Calu3 (cell line): ENCODE results near the gene CLEC18C. TPM values are rescaled to one million over a fixed set of nuclear protein-coding genes. Genes with fewer than 3 reads are reported as not detected.
"Not testable (repeated sequence)": the region's sequence is repeated elsewhere in the genome, so short reads cannot be mapped to it uniquely, and the experiment has no call there.

ENCODE experiments used
- BruUV-seq: library from RNA; stranded (reverse); fragments of 400-500 nt; replicated peaks from 2 replicates; lab custom pipeline; 2021; lab: Mats Ljungman, UMichigan
- CTCF ChIA-PET: fragments of 300-600 bp; sonication (Branson Sonifier 250); formaldehyde crosslinking; loops from one replicate; lab custom pipeline; 2022; ENCODE audit warnings: antibody characterized with exemption; lab: Charles Lee
- DNase-seq: peaks from one replicate; pipeline ENCODE4 v3.0.0; 2022
- H3K27ac Mint-ChIP-seq: one replicate; pipeline ENCODE4 v1.8.0; 2022; ENCODE audit warnings: mixed read lengths; ENCODE audit not compliant: unreplicated experiment
- H3K27me3 Mint-ChIP-seq: one replicate; pipeline ENCODE4 v1.8.0; 2022; ENCODE audit warnings: mixed read lengths; ENCODE audit not compliant: unreplicated experiment
- H3K36me3 Mint-ChIP-seq: one replicate; pipeline ENCODE4 v1.8.0; 2022; ENCODE audit warnings: mild to moderate bottlenecking, moderate library complexity, mixed read lengths; ENCODE audit not compliant: insufficient read depth, unreplicated experiment
- H3K4me1 Mint-ChIP-seq: one replicate; pipeline ENCODE4 v1.8.0; 2022; ENCODE audit warnings: mild to moderate bottlenecking, low read depth, mixed read lengths; ENCODE audit not compliant: unreplicated experiment
- H3K4me3 Mint-ChIP-seq: one replicate; pipeline ENCODE4 v1.8.0; 2022; ENCODE audit warnings: mild to moderate bottlenecking, low read depth, moderate library complexity, mixed read lengths; ENCODE audit not compliant: unreplicated experiment
- H3K9me3 Mint-ChIP-seq: one replicate; pipeline ENCODE4 v1.8.0; 2022; ENCODE audit warnings: low read depth, mixed read lengths; ENCODE audit not compliant: unreplicated experiment
- CTCF ChIP-seq: fragments of 200-600 bp; IDR thresholded peaks from one replicate; pipeline ENCODE4 v1.8.0; 2022; ENCODE audit warnings: antibody characterized with exemption; ENCODE audit not compliant: unreplicated experiment
- intact Hi-C: fragments of 100-400 bp; cut with micrococcal nuclease; formaldehyde crosslinking; loops from one replicate; pipeline ENCODE4 v1.10.0; 2022; ENCODE audit not compliant: unreplicated experiment
- total RNA-seq: library from RNA; stranded (reverse); gene quantifications from 2 replicates; pipeline ENCODE4 v1.2.3, GENCODE V29; 2022

The CLEC18C gene
- total RNA-seq, 1 experiment from 2014 or later: 1.2 TPM

GRCh38 chr16:70147853-70148252 lies 25.7 kb upstream of the CLEC18C start:
- H3K9me3 Mint-ChIP-seq, CTCF ChIA-PET, H3K27me3 Mint-ChIP-seq, H3K4me1 Mint-ChIP-seq, H3K4me3 Mint-ChIP-seq, intact Hi-C loops, DNase-seq, BruUV-seq, H3K27ac Mint-ChIP-seq: not testable (repeated sequence)
- H3K36me3 Mint-ChIP-seq: peaks cover 37% of the 10 kb centered on the region

DNA sequence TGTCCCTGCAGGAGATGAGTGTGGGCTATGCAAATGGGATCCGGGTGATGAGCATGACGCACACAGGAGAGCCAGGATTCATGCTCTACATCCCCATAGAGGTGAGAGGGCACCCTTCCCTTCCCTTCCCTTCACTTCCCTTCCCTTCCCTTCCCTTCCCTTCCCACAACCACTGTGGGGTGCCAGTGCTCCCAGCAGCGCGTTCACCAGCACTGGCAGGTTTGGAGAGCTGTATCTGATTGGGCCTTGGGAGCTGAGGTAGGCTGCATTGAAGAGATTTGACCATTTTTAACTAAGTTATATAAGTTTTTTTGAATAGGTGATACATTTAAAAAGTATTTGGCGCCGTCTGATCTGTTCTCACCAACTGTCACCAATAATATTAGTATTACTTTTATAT lies 25.1 kb upstream of the CLEC18C start:
- H3K27me3 Mint-ChIP-seq, DNase-seq, CTCF ChIA-PET, H3K27ac Mint-ChIP-seq, H3K4me3 Mint-ChIP-seq, BruUV-seq, H3K4me1 Mint-ChIP-seq, intact Hi-C loops, H3K9me3 Mint-ChIP-seq: not testable (repeated sequence)
- peaks cover 36% of the 10 kb centered on the region for H3K36me3 Mint-ChIP-seq

GRCh38 chr16:70149296-70149695 lies 24.3 kb upstream of the CLEC18C start:
- BruUV-seq, H3K4me1 Mint-ChIP-seq, H3K27ac Mint-ChIP-seq, H3K4me3 Mint-ChIP-seq, DNase-seq, H3K27me3 Mint-ChIP-seq, intact Hi-C loops, H3K9me3 Mint-ChIP-seq: not testable (repeated sequence)
- peaks cover 33% of the 10 kb centered on the region for H3K36me3 Mint-ChIP-seq
- CTCF ChIA-PET: interaction anchor here (0.5 kb wide), 1 partner anchor 69 kb away, joined by 3 read pairs; no protein-coding TSS in a partner anchor

GRCh38 chr16:70151391-70151790 lies 22.2 kb upstream of the CLEC18C start:
- CTCF ChIA-PET: no interaction called here
- intact Hi-C loops: no loop called here
- Mint-ChIP-seq H3K9me3 (no peaks in the 10 kb centered on the region), H3K4me1 (no peaks in the 10 kb centered on the region), H3K27ac (no peak overlapping the region), H3K4me3 (no peak overlapping the region), H3K36me3 (peaks cover 40% of the 10 kb centered on the region), H3K27me3 (no peaks in the 10 kb centered on the region)
- BruUV-seq: no TSS peak
- no peak for TF ChIP-seq CTCF
- no peak for DNase-seq

DNA sequence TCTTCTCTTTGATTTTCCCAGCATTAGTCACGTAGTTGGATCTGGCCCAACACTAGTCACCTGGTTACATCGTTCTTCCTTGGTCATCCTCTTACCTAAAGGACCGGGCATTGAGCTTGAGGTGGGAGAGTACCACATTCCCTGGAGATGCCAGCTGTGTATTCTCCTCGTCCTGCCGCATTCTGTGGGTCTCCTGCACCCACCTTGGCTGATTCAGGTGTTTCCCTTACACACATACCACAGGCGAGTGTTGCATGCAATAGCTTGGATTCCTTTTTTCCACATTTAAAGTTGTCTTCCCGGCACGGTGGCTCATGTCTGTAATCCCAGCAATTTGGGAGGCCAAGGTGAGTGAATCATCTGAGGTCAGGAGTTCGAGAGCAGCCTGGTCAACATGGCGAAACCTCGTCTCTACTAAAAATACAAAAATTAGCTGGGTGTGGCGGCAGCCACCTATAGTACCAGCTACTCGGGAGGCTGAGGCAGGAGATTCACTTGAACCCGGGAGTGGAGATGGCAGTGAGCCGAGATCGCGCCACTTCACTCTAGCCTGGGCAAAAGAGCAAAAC lies 21.6 kb upstream of the CLEC18C start:
- CTCF ChIA-PET: no interaction called here
- Mint-ChIP-seq H3K36me3 (peaks cover 45% of the 10 kb centered on the region), H3K27ac (no peak overlapping the region), H3K4me1 (no peaks in the 10 kb centered on the region), H3K9me3 (no peaks in the 10 kb centered on the region), H3K27me3 (no peaks in the 10 kb centered on the region), H3K4me3 (no peak overlapping the region)
- intact Hi-C loops: no loop called here
- DNase-seq: no peak
- no TSS peak for BruUV-seq
- TF ChIP-seq CTCF: no peak
